Mucosa of descending colon (tissue), 3 donors: Measurements from ENCODE around the gene EMC1. TPM values are rescaled to one million over a fixed set of nuclear protein-coding genes. Genes with fewer than 3 reads are reported as not detected.

Experiments
- ATAC-seq: fragments of 200-7000 bp; cut with Tn5 transposase; one replicate; pipeline ENCODE4 v1.9.1; 2020; ENCODE audit warnings: mild to moderate bottlenecking, moderate library complexity
- DNase-seq, 3 donors: peaks; one replicate each; pipeline ENCODE4 v3.0.0-alpha.2; 2020
- H3K36me3 ChIP-seq: fragments of 200-600 bp; one replicate; pipeline ENCODE4 v1.8.0; 2021; ENCODE audit warnings: low read depth, mild to moderate bottlenecking
- H3K4me1 ChIP-seq: fragments of 200-600 bp; one replicate; pipeline ENCODE4 v1.8.0; 2021; ENCODE audit warnings: low read depth, mild to moderate bottlenecking
- H3K4me3 ChIP-seq: fragments of 200-600 bp; one replicate; pipeline ENCODE4 v1.8.0; 2021; ENCODE audit warnings: mild to moderate bottlenecking
- H3K9me3 ChIP-seq: fragments of 200-600 bp; one replicate; pipeline ENCODE4 v1.8.0; 2021; ENCODE audit warnings: mild to moderate bottlenecking
- intact Hi-C, 2 donors: fragments of 100-400 bp; cut with DNase I in 1 of 2; cut with micrococcal nuclease in 1 of 2; formaldehyde crosslinking; loops; one replicate each; pipeline versions ENCODE4 v1.11.0 to v1.11.1; 2022; cut with DNase I, micrococcal nuclease
- total RNA-seq, 3 donors: library from RNA; stranded (reverse); fragmentation: NEBNext Ultra II Directional in 2 of 3; extraction: Animal tissue kit (Norgen Biotek cat#: 25700) in 2 of 3; gene quantifications; one replicate each; pipeline versions ENCODE4 v1.2.1 to v1.2.4, GENCODE V29; 2021 to 2023
- TF ChIP-seq, protein P1 (sequence below): fragments of 200-600 bp; IDR thresholded peaks from one replicate; pipeline ENCODE4 v1.8.0; 2022; ENCODE audit warnings: antibody characterized with exemption, mild to moderate bottlenecking
- donor health status: DM: no; HTN: no; CAD: no; lungs with moderate emphysema.
- donor health status: DM: no; HTN: no; CAD: no.
- donor health status: DM: no; HTN: yes; CAD: no.

EMC1 gene
- total RNA-seq, 3 donors from 2014 or later = 37.7 to 42.3 (median 38.3) TPM

DNA sequence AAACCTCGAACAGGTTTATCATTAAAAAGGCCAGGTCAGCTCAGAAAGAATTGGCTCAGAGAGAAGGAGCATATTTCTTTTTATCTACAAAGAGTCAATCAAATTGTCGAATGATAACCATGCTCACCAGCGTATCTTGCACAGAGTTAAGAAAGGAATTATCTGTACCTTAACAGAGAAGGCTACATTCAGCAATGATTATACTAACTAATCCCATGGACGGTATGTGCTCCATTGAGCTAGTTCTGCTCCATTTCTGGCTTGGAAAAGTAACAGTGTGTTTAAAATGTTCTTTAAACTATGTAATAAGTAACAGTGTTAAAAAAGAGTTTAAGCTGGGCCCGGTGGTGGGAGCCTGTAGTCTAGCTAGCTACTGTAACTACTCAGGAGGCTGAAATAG is 45.5 kb downstream of the EMC1 start:
- Histone ChIP-seq H3K4me1 (peaks cover 33% of the 10 kb centered on the region), H3K9me3 (no peaks in the 10 kb centered on the region), H3K36me3 (no peaks in the 10 kb centered on the region), H3K4me3 (no peak overlapping the region)
- intact Hi-C loops = no loop called here
- ATAC-seq (no peak), DNase-seq (no peak)
- TF ChIP-seq, protein P1, sequence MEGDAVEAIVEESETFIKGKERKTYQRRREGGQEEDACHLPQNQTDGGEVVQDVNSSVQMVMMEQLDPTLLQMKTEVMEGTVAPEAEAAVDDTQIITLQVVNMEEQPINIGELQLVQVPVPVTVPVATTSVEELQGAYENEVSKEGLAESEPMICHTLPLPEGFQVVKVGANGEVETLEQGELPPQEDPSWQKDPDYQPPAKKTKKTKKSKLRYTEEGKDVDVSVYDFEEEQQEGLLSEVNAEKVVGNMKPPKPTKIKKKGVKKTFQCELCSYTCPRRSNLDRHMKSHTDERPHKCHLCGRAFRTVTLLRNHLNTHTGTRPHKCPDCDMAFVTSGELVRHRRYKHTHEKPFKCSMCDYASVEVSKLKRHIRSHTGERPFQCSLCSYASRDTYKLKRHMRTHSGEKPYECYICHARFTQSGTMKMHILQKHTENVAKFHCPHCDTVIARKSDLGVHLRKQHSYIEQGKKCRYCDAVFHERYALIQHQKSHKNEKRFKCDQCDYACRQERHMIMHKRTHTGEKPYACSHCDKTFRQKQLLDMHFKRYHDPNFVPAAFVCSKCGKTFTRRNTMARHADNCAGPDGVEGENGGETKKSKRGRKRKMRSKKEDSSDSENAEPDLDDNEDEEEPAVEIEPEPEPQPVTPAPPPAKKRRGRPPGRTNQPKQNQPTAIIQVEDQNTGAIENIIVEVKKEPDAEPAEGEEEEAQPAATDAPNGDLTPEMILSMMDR = no peak

GRCh38 chr1:19205403-19205802 is 45.9 kb downstream of the EMC1 start:
- DNase-seq (no peak), ATAC-seq (no peak)
- H3K4me3 ChIP-seq = no peak overlapping the region
- H3K9me3 ChIP-seq = no peaks in the 10 kb centered on the region
- no peaks in the 10 kb centered on the region for H3K36me3 ChIP-seq
- H3K4me1 ChIP-seq = peaks cover 32% of the 10 kb centered on the region
- intact Hi-C loops = no loop called here
- TF ChIP-seq, protein P1 = no peak

DNA sequence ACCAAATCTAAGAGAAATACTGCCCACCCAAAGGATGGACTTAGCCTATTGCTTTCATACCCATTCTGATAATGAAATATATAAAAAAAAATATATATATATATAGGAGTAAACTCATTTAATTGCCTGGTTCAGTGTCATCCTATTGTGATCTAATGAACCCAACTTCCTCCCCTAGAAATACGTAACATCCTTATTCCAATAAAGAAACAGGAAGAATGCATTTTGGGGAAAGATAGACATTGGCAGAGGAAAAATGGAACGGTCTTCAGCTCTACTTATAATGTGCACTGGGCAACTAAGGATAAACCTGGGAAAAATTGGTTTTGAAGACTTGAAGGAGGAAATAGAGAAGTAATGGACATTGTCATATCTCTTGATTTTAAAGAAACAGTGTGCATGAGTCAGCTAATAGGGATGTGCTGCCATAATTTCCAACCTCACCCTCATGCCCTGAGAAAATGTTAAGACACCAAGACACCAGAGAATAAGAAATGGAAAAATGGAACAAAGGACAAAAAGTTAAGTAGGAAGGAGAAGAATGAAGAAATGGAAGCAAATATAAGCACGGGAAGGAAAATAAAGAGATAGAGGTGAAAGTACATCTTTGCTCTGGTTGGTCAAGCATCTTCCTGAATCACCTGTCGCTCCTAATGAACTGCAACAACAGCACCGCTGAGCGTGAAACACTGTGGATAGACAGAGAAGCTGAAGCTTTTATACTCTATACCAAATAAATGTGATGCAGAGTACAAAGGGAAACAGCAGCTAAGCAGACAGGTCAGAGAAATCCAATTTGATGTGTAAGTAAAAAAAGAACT is 46.7 kb downstream of the EMC1 start:
- no peaks in the 10 kb centered on the region for H3K9me3 ChIP-seq
- no peak for ATAC-seq
- H3K36me3 ChIP-seq = no peaks in the 10 kb centered on the region
- intact Hi-C loops = no loop called here
- TF ChIP-seq, protein P1 = no peak
- no peak overlapping the region for H3K4me3 ChIP-seq
- DNase-seq = no peak
- peaks cover 32% of the 10 kb centered on the region for H3K4me1 ChIP-seq

DNA sequence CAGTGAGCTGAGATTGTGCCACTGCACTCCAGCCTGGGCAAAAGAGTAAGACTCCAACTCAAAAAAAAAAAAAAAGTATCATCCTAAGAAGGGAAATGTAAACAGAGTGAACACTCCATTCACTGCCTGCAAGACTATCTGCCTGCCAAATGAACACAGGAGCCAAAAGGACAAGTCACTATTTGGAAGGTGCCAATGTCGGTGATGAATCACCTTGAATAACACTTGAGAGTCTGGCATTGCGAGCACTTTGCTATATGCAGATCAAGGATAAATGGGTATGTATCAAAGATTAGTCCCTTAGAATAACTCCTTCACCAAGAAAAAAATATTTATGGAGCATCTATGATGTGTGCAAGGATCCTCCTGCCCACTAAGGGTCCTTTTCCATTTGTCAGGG is 47.9 kb downstream of the EMC1 start:
- no peak overlapping the region for H3K4me3 ChIP-seq
- H3K9me3 ChIP-seq = no peaks in the 10 kb centered on the region
- TF ChIP-seq, protein P1 = no peak
- H3K4me1 ChIP-seq = peaks cover 25% of the 10 kb centered on the region
- DNase-seq = no peak
- ATAC-seq = peak; percentile 40
- peaks cover 3% of the 10 kb centered on the region for H3K36me3 ChIP-seq
- intact Hi-C loops = loop anchor here in 1 of 2 donors (2.0 kb wide), 1 partner anchor 17 kb away; no protein-coding TSS in a partner anchor

GRCh38 chr1:19202396-19202795 is 48.9 kb downstream of the EMC1 start:
- TF ChIP-seq, protein P1 = no peak
- no peaks in the 10 kb centered on the region for H3K9me3 ChIP-seq
- no peak for DNase-seq
- H3K36me3 ChIP-seq = peaks cover 13% of the 10 kb centered on the region
- H3K4me3 ChIP-seq = no peak overlapping the region
- ATAC-seq = peak; percentile 53
- peaks cover 19% of the 10 kb centered on the region for H3K4me1 ChIP-seq
- intact Hi-C loops = loop anchor here in 1 of 2 donors (2.0 kb wide), 1 partner anchor 18 kb away; no protein-coding TSS in a partner anchor
